Dedifferentiated amniotic fluid mesenchymal stem cell (primary cell): ENCODE data around the gene GRM7.

Experiments used
- DNase-seq: peaks from one replicate; pipeline ENCODE4 v3.0.0-alpha.2; 2016; ENCODE audit errors: extremely low spot score

GRM7 gene

DNA sequence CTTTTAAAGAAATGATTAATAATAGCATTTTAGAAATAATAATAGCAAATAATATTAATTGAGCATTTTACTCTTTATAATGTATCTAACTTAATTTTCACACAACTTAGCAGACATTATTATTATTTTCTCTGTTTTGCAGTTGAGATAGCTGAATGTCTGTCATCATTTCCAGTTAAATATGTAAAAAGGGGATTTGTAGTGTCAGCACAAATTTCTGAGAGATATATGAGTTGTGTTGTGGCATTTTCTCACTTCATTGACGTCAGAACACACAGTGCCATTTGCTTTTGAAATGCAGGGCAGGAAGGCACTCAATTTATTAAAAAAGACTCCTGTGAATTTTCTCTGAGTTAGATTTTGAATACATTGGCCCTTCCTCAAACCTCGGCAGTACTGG, 111.0 kb downstream of the GRM7 start:
- no peak for DNase-seq

DNA sequence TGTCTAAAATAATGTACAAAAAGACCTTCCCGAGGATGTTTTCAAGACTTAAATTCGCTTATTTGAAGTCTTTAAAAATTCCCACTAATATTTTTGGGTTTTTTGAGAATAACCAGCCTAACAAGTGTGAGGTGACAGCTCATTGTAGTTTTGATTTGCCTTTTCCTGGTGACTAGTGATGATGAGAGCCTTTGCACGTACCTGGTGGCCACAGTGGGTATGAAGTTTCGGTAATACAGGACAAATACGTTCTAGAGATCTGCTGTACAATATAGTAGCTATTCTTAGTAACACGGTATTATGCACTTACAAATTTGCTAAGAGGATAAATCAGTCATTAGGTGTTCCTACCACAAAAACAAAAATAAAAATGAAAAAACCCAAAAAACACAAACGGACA, 124.9 kb downstream of the GRM7 start:
- DNase-seq: no peak

DNA sequence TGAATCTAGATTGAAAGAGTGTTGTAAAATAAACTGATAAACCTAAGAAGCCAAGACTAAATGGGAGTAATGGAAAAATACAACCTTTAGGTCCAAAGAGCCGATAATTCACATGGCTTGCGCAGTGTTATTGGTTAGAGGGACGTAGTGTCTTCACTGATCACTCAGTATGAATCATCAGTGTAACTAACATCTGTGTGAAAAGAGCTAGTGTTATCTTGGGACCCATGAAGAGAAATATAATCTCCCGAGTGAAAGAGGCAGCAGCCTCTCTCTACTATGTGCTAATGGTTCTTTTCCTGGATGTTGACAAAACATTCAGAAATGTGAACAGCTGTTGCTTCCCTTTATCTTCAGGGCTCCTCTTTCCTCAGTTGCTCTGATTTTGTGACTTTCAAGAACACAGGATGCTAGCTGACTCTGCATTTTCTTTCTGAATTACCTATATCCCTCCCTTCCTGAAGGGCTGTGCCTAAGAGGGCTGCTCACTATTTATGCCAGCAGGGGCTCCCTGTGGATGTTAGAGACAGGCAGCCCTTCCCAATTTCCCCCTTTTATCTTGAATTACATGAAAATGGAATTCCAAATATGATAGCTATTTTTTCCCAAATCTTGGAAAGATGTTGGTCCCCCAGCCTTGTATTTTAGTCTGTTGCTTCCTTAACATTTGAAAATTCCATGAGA, 128.8 kb downstream of the GRM7 start:
- DNase-seq: no peak

DNA sequence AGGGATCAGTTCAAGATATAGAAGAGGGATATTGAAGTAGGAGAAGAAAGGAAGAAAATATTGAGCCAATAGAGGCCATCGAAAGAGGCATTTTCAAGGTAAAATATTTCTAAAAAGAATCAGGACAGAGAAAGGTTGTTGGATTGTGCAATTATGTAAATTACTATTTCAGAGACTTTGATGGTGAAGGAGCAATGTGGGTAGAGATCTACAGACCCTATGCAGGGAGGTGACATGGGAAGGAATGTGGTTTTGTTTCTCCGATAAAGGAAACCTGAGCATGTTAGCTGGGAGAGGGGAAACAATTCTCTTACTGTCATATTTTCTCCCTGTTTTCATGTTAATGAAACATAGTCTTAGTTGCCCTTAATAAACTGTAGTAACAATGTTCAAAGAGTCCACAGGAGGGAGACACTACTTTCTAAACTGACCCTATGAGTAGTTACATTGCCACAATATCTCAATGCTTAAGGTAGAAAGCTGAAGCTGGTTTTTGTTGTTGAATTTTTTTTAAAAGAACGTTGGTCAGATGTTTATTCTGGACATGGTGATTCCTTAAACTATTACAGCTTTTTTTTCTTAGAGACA, 133.3 kb downstream of the GRM7 start:
- DNase-seq: no peak

DNA sequence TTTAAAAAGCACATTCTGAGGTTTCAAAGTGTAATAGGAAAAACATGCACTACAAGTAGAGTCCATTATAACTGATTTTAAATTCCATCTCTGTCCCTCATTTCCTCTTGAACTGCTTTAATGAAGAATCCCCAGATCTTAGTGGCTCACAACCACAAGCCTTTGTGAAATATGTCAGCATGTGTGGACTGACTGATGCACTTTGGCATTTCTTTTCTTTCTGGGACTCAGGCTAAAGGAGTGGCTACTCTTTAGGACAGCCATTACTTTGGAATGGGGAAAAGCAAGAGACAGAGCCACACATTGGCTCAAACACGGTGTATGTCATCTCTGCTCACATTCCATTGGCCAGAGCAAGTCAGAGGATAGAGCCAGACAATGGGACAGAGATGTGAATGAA, 139.6 kb downstream of the GRM7 start:
- DNase-seq: no peak

DNA sequence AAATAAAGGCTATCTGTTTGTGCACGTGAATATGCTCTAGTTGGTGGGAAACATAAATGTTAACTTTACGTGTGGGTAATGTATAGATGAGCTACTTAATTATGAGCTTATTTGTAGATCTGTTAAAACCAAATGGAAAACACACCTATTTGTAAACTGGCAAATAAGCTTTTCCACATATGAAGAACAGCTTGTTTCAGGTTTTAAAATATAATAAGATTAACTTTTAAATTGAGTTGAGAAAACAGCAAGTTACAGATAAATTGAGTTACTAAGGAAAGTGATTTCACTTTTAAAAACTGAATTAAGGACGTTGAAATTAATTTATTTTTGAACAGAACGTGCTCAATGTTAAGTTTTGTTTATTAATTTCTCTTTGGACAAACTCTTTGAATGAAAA, 140.5 kb downstream of the GRM7 start:
- DNase-seq: no peak

DNA sequence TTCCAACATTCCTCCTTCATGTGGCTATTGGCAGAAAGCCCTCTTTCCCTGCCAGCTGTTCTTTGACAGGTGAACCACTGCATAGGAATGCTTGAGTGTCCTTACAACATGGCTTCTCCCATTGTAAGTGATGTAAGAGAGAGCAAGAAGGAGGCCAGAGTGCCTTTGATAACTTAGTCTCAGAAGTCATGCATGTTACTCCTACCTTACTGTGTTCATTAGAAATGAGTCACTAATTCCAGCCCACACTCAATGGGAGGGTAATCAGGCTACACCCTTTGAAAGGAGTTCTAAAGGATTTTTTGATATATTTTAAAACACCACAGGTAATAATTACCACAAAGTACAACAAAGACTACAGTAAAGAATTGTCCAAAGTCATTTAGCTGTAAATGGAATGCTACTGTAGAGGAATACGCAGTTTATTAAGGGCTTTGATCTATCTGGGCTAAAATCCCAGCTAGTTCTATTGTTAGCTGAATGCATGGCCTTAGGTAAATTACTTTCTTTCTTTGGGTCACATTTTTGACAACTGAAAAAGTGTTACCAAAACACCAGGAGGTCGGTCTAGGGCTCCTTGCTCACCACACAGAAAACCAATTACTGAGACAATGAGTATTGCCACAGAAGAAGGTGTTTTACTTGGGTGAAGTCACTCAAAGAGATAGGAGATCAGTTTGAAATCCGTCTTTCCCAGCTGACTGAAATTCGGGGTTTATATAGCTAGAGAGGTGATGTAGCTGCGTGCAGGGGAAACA, 154.9 kb downstream of the GRM7 start:
- DNase-seq: no peak

DNA sequence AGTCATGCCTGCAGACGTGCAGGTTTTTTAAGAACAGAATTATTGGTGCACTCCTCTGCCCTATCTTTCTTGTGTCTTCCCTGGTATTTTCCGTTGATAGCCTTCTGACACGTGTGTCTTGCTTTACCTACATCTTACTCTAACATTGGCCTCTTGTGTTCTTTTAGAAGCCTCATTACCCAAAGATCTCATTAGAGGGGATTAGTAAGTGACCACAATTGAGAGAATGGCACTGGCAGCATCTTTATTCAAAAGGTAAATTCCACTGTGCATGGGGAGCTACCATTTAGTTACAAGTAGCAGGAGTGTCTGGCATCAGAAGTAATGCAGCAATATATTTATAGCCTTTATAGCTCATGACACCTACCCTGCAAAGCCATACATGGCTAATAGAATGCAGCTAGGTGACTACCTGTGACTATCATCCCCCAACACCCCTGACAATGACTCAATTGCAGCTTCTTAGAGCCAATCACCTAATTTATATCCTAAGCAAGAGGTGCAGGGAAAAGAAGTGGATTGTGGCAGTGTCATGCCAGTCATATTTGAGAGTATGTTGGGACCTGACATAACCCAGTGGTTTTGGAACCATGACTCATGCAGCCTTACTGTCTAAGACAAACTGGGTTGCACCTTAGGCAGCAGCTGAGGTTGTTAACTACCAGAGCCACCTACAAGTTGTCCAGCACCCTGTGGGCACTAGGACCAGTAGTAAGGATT, 164.8 kb downstream of the GRM7 start:
- DNase-seq: no peak

DNA sequence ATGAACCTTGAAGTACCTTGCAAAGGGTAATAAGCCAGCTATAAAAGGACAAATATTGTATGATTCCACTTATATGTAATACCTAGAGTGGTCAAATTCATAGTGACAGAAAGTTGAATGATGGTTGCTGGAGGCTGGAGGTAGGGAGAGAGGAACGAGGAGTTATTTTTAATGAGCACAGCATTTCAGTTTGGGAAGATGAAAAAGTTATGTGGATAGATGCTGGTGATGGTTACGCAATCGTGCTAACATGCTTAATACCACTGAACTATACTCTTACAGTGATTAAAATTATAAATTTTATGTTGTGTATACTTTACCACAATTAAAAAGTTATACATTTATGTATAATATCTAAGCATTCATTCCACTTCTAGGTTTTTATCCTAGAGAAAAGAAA, 168.6 kb downstream of the GRM7 start:
- DNase-seq: no peak

DNA sequence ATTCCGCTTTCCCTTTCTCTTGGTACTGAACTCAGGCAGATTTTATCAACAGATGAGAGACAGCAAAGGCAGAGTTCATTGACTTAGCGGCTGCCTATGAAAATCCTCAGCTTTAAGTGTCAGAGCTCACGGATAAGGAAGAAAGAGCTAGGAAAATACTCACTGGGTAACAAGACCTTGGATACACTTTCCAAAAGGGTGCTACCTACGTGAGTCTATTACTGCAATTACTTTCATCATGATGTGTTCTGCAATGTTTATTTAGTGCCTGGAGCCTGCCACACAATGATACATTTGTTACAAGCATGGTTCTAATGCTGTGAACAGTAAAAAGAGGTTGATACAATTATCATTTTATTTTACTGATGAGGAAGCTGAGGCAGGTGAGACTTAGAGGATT, 177.5 kb downstream of the GRM7 start:
- DNase-seq: no peak

DNA sequence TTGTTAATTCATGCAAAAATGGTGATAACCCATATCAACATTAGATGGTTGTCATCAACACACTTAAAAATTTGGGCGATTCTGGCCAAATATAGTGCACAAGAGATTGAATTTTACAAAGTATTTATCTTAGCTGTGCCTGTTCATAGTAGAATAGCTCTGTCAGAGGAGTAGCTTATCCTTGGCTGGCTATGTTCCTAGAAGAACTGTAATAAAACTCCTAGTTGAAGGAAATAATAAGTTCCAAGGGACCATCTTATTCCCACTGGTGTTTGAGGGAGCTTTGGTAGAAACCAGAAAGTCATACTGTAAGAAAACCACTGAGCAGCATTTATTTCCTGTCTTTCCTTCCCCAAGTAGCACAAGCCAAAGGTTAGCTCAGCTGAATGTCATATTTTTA, 201.8 kb downstream of the GRM7 start:
- DNase-seq: no peak

DNA sequence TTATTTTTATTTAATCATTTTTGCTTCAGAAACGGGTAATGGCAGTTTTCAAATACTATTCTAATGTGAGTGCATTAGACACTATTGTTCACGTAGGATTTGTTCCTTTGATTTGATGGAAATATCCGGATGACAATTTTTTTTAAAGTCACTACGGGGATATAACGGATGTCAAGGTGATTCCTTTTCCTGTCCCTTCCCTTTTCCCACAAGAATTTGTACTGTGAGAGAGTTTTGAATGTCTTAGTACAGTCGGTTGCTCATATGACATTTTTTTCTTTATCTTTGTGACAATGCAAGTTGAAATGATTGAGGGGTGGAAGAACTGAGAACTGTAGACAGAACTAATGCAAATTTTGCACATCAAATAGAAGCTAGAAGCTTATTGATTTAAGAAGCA, 209.5 kb downstream of the GRM7 start:
- no peak for DNase-seq

DNA sequence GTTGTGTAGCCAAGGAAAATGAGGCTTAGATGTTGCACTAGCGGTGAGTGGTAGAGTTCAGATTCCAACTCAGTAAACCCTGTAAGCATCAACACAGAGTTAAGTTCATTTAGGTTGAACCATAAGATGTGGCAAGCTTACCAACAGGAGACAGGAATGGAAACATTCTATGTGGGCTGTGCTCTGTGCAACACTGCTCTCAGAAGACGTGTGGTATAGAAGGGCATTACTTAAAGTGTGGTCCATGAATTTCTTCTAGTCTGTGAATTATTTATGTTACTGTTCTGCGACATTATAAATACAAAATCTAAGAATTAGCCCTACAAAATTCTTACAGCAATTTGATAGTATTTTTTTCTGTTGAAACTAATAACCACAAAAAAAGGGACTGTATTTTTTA, 213.3 kb downstream of the GRM7 start:
- DNase-seq: no peak

DNA sequence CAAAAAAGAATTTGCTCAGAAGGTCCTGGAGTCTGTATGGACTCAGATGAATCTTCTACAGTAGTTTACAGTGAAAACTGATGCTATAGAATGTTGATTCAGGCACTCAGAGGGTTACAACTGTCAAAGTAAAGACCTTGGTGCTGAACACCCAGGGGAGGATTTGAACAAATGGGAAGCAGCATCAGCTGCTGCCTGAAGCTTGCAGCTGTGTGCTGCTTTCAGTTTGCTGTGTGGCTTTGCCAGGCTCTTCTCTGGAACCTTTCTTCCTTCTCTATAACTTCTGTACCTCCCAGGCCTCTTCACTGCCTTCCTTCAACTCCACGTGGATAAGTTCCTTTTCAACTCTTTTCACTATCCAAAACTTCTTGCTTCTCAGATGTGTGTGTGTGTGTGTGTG, 214.2 kb downstream of the GRM7 start:
- no peak for DNase-seq

DNA sequence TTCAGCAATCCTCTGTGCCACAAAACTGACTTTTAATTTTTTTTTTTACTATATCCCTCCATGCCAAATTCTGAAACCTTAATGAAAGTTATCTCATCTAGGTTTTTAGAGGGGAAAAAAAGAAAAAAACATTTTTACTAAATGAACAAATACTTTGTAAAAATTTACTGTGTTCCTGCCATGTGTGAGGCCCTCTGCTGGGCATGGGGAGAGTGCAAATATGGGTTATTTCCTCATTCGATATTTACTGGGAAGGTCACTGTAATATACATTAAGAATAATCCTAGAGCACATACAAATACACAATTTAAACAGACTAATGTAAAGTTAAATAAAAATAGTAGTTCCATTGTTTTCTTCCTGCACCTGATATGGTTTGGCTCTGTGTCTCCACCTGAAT, 215.0 kb downstream of the GRM7 start:
- DNase-seq: no peak

DNA sequence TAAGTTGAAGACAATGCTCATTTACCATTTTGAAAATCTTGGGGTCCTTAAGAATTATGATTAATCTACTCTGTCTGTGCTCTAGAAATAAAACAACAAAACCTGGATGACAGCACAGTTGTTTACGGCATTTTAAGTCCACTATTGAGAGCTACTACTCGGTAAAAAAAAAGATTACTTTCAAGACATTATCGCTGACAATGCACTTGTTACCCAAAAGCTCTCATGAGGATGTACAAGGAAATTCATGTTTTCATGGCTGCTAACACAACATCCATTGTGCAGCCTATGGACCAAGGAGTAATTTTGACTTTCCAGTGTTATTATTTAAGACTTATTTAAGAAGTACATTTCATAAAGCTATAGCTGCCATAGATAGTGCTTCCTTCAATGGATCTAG, 221.3 kb downstream of the GRM7 start:
- DNase-seq: no peak

DNA sequence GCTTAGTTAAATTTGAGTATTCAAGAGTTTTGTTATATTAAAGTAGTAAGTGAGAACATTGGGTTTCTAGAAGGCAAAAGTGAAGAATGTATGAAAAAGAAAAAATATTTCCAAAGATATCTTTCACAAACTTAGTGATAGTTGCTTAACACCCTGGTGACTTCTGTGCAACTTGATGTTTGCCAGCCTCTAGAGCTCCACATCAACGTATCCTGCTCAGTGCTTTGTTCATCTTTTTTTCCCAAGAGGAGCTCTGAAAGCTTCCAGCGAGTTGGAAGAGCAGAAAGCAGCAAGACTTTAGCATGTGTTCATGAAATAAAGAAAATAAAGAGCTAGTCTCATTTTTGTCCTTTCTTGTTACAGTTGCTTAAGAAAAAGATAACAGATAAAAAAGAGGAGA, 225.5 kb downstream of the GRM7 start:
- DNase-seq: no peak

DNA sequence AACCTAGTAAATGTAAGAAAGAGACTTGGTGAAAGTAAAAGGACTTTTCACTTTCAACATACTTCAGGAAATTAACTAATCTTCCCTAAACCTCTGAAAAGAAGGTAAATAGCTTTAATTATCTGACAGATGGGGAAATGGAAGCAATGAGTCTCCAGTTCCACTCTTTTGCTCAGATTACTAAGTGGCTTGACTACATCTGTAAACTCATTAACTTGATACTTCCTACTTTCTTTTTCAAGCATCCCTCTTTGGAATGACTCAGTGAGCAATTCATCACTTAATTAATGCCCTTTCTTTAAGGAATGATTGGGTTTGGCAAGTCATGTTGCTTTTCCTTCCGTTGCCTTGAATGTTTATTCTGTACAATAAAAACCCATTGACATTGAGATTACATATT, 234.2 kb downstream of the GRM7 start:
- DNase-seq: no peak

DNA sequence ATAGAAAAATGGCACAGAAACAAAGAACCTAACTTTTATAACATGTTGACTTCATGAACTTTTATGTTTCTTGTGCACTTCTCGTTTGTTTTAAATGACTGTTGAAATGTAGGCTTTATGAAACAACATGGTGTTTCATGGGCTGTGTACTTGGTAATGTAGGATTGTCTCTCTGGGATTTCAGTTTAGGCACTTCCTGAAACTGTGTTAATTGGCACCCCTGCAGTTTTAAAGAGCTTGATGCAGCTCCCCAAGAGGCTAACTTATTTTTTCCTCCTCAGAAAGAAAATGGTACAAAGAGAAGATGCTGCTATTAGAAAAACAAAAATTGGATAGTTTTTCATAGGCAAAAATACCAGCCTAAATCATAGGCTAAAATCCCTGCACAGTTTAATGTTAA, 239.2 kb downstream of the GRM7 start:
- DNase-seq: no peak

DNA sequence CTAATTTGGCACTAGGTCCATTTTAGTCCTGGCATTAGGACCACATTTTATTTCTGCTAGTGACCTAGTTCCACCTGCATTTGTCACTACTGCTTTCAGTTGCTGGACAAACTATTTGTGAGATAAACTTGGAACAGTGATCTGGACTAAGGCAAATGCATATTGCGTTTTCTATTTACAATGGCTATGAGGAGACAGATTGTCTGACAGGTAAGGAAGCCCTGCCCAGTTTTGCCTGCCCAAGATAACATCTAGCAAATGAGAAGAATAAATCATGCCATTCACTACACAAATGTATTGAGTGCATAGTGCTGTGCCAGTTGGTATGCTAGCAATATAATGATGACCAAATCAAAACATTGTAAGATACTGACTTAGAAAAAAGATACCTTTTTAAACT, 245.7 kb downstream of the GRM7 start:
- no peak for DNase-seq

DNA sequence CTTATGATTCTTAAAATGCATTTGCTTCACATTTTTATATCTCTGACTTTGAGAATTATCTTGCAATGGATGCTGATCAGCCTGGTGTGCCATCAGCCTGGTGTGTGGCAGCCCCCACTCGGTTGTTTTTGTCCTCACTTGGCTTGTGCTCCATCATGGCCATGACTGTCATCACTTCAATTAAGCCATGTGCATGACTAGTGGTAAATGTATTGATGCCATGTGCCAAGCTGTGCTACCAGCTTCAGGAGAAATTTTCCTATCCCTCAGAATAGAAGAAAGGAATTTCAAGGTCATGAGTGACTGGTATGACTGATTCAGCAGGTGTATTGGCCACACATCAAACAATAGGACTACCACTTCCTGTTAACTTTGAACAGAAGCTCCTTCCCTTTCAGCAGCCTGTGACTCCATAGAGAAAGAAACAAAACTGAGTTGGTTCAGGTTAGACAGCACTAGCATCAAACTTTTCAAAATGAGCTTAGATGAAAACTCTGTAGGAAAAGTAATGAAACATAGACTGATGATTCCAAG, 251.7 kb downstream of the GRM7 start:
- no peak for DNase-seq

DNA sequence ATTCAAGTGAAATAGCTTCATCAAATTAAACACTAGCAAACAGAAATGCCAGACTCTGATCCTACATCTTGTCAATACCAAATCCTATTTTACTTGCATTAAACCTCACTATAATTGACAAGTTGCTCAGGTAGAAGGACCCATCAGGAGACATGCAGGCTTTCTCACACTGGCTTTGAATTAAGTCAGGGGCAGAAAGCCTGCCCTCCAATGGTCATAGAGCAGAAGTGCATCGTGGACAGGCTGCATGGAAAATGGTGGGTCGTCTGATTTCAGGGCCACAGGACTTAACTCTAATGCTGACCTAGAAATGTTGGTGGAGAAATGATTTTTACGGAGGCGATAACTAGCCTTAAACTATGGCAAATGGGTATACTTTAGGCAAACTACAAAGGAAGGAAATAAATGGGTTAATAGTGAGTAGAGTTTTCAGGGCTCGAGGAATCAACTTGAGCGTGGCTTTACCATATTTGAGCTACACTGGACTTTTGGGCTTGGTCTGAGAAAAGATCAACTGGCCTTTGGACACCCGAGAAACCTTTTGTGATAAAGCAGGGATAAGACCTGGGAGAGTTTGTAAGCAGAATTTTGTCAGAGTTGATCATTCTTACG, 283.9 kb downstream of the GRM7 start:
- no peak for DNase-seq
